Pons (tissue), 1 donor: ENCODE data around the gene VN1R5.
"Not testable (repeated sequence)": the region's sequence is repeated elsewhere in the genome, so short reads cannot be mapped to it uniquely, and the experiment has no call there.

Source experiments
- DNase-seq: peaks from one replicate; pipeline ENCODE4 v3.0.0-alpha.2; 2016; ENCODE audit warnings: low spot score

VN1R5 gene

DNA sequence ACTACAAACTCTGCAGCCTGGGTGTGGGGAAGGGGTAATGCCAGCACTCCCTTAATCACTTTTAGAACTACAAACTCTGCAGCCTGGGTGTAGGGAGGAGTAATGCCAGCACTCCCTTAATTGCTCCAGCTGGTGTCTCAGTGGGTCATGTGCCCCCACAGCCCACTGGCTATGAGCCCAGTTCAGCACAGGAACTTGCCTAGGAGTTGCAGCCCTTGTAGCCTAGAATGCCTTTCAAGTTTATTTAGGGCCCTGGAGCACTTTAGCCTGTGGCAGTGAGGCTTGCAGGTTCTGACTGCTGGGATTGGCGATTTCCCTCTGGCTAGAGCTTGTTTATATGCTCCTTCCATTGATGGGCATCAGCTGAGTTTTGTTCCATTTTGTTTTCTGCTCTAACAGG, 17.1 kb downstream of the VN1R5 start:
- peak; percentile 25 for DNase-seq

DNA sequence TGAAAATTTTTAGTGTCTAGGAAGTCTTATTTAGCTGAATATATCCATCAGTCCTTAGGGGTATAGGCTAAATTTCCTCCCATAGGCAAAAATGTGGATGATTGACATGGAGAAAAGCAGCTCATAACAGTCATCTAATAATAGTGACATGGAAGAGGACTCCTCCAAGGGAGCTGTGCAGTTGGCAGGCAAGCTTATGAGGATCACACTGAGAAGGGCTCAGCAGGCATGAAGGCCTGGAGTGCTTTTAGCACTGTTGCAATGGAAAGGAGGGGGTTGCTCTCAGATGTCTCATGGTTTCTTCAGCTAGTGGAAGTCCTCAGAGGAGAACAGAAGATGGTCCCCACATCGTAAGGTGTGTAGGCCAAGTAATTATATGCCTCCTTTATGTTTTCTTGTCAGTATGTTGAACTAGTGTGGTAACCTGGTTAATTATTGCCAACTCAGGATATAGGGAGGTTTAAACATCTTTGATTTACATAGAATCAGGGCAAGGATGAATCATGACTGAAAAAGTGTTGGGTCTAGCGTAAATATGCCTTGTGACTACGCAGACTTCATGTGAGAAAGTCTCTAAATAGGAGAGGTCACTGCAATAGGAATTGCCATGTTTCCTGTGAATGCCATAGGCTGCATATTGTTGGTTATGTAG, 18.9 kb downstream of the VN1R5 start:
- DNase-seq, result no peak

DNA sequence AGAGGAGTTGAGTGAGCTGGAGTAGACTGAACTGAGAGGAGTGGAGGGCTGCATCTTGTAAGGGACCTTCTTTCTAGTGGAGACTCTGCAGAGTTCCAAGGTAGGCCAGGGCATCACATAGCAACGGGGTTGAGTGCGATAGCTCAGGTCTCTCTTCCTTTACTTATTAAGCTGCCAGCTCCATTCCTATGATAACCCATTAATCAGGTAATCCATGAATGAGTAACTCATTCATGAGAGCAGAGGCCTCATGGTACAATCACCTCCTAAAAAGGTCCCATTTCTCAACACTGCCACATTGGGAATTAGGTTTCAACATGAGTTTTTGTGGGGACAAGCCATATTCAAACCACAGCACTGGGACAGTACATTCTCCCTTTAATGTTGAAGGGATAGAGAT, 21.3 kb downstream of the VN1R5 start:
- DNase-seq, result no peak

DNA sequence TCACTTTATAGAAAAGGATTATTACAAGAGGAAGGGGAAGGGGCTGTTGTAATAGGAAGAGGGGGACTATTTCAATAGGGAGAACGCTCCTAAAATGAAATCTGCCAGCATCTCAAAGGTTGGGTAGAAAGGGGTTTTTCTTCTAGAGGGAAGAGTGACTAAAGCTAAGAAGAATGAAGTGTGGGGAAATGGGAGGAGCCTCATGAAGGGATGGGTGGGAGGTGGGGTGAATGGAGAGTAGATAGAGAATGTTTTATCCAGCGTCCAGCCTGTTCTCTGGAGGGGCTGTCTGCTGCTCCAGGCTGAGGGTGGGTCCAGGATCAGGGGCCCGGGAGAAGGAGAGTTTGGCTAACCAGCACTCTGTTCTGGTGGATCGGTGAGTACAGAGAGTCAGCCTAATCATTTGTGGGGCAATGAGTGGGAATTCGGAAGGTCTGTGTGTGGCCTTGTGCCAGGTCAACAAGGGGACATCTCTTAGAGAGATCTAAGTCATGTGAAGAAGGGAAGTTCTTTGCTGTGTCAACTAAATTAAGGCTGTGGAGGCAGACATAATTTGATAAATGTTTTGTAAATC, 25.2 kb downstream of the VN1R5 start:
- no peak for DNase-seq

DNA sequence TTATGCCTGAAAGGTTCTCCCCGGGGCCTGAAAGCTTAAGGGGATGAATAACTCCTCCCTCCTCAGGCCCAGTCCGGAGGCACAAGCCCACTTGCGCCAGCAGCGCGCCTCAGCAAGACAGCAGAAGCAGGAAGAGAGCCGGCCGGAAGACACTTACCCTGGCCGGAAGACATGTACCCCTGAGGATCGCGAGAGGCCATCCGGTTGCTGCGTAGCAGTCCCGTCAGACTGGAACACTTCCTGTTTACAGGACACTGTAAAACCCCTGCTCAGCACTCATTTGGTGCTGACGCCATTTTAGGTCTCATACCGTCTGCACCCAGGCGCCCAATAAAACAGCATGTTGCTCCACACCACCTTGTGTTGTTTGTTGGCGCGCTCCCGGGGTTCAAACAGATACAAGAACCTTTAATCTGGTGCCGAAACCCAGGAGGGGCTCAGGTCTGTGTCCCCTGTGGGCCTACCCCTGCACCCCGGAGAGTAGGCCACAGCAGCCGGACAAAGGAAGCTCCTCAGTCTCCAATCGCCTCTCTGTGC, 30.3 kb downstream of the VN1R5 start:
- DNase-seq, result no peak

DNA sequence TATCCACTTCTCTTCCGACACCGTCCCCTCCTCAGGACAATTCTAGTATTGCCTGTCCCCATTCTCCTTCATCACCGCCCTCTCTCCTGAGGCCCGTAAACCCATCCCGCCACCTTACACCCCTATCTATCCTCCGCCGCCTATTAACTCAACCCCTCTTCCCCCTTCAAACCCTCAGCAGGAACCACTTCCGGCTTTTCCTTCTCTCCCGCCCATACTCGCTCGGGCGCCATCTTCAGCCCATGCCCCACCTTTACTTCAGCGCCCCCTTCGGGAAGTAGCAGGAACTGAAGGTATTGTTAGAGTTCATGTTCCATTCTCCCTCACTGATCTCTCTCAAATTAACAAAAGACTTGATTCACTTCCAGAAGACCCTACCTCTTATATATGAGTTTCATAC, 31.6 kb downstream of the VN1R5 start:
- no peak for DNase-seq

DNA sequence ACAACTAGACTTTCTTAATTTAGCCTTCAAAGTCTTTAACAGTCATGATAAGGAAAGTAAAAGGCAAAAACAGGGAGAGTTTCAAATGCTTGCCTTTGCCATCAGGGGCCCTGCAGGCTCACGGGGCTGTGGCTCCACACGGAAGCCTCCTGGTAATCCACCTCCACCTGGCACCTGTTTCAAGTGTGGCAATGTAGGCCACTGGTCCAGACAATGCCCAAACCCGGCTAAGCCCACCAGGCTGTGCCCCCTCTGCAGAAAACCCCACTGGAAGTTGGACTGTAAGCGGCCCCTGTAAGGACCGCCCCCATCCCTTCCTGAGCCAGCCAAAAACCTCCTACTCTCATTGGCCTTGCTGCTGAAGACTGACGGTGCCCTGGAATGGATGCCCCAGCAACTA, 32.5 kb downstream of the VN1R5 start:
- no peak for DNase-seq

DNA sequence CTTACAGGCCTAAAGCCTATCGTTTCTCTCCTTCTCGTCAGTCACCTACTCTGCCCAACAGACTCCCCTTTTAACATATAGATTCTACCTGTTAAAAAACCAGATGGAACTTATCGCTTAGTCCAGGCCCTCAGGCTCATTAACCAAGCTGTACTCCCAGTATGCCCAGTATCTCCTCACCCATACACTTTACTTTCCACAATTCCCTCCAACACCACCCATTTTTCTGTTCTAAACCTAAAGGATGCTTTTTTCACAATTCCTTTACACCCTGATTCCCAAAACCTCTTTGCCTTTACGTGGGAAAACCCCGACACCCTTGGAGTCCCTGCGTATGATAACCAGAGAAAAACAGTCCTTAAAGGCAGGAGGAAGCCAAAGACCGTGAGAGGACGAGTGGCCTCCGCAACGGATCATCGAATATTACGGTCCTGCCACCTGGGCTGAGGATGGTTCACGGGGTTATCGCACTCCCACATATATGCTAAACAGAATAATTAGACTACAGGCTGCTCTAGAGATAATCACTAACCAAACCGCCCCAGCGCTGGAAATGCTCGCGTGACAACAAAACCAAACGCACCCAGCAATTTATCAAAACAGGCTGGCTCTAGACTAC, 33.5 kb downstream of the VN1R5 start:
- not testable (repeated sequence) for DNase-seq

DNA sequence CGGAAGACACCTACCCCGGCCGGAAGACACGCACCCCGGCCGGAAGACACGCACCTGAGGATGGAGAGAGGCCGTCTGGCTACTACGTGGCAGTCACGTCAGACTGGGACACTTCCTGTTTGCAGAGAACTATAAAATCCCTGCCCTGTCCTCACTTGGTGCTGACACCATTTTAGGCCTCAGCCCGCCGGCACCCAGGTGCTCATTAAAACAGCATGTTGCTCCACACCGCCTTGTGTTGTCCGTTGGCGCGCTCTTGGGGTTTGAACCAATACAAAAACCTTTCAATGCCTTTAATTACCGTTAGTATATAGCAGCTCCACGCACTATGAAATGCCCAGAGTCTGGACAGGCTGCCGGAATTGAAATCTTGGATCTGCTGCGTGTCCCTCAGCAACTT, 34.7 kb downstream of the VN1R5 start:
- no peak for DNase-seq

DNA sequence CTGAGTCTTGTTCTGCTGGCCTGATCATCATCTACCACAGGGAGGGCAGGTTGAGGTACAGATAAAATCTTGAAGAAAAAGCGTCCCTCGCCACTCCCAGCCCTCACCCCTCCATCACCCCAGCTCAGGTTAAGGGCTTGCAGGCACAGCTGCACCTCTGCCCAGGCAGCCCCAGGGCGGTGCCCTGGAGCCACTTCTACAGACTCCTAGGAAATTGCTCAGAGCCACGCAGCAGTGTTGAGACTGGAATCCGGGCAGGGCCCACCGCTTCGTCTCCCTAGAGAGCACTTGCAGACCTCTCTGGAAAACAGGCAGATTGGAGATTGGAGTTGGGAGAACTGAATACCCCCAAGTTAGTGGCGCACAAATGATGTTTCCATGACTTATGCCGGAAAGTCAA, 35.3 kb downstream of the VN1R5 start:
- DNase-seq, result no peak

DNA sequence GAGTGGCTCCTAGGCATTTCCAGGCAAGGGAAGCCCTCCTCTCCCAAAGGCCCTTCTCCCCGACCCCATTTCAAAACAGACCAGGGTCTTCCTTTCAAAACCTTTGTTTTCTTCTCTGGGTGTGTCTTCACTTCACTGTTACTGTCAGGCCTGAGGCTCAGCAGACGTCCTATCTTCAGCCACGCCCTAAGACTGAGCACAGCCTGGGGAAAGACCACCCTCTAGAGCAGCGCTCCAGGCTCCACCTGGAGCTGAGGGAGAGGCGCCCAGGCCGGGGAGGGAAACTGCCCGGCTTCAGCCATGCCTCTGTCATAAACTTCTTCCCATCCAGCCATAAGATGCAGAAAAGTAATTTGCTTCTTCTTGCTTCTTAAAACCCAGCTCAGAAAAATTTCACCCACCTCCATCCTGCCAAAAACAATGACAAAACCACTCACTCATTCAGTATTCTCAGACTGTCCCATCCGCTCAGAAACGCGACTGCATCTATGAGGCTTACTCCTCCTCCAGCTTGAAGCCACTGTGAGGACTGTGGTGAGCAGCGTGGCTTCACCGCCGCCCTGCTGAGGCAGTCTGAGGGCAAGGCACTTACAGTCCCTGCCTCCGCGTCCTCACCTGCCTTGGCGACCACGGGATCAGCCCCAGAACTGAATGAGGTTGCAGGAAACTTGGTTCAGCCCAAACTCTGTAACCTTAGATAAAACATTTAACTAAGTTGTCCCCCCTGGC, 36.1 kb downstream of the VN1R5 start:
- no peak for DNase-seq

DNA sequence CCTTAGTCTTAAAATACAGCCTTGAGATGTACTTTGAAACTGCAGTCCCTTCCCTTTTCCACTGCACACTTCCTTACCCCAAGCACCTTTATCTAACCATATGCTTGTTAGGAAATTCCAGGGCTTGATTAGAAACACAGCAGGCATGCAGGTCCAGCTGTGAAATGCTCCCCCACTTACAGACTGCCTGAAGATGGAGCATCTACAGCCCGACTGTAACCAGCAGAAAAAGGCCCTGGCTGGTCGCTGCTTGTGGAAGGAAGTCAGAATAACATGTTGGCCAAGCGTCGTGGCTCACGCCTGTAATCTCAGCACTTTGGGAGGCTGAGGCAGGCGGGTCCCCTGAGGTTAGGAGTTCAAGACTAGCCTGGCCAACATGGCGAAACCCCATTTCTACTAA, 37.2 kb downstream of the VN1R5 start:
- DNase-seq, result no peak

DNA sequence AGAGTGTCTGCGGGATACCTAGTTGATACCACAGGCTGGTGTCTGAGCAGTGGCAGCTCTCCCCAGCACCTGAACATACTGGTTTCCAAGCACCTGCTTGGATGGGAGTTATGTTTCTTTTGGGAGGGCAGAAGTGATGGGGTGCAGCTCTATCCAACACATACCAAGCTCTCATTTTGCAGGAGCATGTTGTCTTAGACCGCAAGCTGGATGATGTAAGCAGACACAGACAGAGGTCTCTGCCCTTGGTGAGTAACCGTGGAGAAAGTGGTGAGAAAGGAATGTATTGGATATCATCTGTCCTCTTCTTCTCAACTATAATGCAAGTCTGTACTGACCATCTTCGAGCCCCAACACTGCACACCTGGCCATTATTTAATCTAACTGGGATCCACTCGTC, 38.4 kb downstream of the VN1R5 start:
- DNase-seq, result no peak

DNA sequence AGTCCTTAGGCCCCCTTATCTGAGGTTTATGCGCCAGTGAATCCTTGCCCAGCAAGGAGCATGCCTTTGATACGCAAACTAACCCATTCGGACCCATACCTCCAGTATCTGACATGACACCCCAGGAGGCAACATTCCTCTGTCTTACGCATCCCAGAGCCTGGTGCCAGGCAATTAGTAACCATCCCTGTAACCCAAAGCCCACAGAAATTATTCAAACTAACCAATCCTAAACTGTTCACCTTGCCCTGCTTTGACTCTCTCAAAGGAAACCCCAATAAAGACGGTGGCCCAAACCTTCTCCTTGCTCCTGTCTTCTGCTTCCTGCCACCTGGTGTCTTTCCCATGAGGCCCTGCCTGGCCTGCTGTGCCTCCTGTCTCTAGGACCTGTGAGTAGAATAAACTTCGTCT, 39.4 kb downstream of the VN1R5 start:
- DNase-seq, result no peak

DNA sequence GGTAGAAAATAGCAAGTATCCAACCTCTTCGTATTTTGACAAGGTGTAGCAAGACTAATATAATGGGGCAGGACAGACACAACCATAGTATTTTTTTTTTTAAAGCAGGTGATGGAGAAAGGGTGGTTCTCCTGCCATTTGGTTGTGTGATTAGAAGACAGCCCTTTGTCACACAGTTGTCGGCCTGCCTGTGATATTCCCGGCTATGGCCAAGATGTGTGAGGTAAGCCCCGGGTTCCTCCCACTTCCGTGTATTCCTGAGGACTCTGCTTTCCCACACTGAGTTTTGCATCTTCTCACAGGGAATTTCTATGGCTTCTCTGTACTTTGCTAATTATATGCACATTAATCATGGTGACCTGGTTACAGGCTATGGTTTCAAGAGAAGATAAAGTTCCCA, 39.9 kb downstream of the VN1R5 start:
- DNase-seq, result no peak

DNA sequence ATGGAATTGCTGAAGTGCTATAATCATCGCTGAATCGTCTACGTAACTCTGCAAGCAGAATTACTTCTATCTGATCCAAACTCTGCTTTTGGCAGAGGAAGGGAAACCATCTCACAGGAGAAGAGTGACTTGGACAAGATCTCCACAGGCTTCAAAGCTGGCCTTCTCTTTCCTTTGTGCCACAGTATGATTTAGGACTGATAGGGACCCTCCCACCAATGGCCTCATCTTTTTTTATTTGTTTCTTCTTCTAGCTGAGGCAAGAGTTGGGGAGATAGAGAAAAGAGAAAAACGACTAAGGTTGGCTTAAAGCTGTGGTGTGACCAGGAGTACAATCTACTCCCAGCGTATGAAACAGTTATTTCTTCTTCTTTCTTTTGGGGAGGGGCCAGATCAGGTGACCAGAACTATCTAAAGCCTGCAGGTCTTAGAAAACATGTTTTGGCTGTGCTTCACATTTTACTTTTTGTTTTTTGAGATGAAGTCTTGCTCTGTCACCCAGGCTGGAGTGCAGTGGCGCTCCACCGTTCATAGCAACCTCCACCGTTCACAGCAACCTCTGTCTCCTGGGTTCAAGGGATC, 40.8 kb downstream of the VN1R5 start:
- no peak for DNase-seq

DNA sequence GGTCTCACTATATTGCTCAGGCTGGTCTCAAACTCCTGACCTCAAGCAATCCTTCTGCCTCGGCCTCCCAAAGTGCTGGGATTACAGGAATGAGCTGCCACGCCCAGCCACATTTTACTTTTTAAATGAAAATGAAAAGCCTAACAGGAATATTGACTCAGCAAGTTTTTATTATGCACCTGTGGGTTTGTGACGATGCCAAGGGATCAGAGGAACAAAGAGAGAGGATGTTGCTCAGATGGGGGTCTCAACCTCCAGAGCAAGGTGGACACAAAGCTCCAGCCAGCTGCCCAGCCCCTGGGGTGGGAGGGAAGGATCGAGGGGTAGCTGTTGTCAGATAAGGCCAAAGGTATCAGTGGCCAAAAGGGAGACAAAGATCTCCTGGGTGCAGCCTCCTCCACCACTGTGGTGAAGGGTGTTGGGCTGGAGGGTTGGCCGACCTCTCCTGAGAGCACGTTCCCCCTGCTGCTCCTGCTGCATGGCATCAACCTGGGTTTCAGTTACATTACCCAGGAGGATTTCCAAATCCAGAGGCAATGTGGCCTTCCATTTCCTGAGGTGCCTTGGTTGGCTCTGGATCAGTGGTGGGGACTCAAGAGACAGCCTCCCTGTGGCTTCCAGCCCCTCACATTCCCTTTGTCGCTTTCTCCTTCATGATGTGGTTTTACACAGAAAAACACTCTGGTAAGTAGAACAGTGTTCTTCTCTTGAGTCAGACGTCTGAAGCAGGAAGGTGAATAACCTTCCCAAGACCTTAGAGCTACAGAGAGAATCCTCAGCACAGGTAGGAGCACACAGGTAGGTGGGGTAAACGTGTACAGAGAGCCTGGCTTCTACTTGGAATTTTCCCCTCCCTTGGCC, 41.6 kb downstream of the VN1R5 start:
- DNase-seq, result no peak

DNA sequence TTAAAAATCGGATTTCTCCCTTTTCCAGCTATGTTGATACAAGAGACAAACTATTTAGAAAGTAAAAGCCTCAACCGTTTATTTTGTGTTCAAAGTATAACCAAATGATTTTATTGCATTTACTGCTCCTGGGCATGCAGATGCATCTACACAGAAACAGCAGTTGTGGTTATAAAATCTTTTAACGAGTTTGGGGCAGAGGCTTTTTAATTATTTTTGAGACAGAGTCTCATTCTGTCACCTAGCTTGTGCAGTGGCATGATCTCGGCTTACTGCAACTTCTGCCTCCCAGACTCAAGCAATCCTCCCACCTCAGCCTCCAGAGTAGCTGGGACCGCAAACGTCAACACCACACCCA, 42.2 kb downstream of the VN1R5 start:
- no peak for DNase-seq

DNA sequence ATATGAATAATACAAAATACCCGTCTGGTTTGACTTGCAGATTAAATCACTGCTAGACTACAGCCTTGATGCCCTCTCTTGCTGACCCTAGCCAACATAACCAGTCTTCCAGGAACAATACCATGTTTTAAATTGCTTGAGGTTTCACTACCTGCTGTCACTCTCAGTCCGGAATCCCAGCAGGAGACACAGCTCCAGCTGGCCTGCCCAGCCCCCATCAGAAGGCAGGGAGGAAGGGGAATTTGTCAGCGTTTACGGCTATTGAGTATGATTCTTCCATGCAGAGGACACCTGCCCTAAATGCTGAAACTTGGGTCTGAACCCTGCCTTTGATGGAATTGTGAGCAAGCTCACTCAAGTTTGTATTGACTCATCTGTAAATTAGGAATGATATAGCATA, 42.8 kb downstream of the VN1R5 start:
- no peak for DNase-seq

DNA sequence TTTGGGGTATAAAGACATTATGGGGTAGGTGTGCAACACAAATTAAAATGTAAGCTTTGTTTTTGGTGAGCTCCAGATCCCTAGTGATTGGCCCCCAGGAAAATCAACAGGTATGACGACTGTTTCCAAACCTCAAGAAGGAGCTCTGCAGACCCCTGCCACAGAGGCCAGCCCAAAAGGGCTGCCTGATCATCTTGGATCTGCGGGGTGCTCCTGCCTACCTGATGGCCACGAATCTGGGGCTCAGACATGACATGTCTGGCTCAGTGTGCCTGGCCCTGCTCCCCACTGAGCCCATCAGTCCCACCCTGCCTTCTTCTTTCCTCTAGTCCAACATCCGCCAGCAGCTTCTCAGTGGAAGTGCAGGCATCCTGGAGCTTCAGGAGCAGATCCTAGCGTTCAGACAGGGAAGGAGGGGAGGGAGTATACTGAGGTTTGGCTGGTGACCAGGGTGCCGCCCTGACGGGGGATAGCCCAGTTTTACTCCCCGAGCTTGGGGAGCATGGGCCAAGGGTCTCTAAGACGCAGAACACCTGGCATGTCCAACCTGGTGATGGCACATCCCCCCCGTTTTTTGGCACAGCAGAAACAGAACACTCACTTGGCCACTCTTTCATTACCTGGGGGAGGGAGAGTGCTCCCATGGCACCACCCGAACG, 44.0 kb downstream of the VN1R5 start:
- DNase-seq, result no peak

DNA sequence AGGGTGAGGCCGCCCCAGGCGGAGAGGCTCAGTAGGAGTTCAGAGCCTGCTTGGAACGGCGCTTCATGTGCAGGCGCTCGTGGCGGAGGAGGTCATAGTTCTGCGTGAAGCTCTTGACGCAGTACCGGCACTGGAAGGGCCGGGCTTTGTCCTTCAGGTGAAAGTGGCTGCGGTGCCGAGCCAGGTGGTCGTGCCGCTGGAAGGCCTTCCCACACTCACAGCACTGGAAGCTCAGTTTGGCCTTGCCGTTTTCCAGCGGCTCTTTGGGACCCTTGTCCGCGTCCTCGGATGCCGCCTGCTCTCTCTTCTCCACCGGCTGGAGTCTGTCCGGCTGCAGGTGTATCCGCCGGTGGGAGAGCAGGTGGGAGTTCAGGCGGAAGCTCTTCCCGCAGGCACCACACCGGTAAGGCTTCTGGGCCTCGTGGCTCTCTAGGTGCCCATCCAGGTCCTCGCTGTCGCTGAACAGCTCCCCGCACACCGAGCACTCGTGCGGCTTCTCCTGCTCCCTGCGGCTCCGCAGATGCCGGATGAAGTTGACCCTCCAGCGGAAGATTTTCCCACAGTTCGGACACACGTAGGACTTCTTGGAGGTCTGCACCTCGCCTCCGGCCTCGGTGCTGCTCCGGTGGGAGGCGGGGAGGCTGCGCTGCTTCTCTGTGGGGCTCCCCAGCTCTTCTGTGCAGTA, 44.8 kb downstream of the VN1R5 start:
- DNase-seq, result no peak
